Liver (tissue), 3 donors: ENCODE measurements around the gene CLCN2.

Source experiments
- EGR1 ChIP-seq, 2 donors: IDR thresholded peaks; 2 replicates each; pipeline ENCODE4 v1.6.1; 2016 to 2018; ENCODE audit warnings: antibody characterized with exemption in 2 of 2, low read depth in 2 of 2
- FOXA1 ChIP-seq: IDR thresholded peaks from 2 replicates; pipeline ENCODE4 v1.6.1; 2016; ENCODE audit warnings: antibody characterized with exemption
- GABPA ChIP-seq, 2 donors: IDR thresholded peaks in 1 of 2; conservative IDR thresholded peaks in 1 of 2; 2 replicates each; pipeline ENCODE4 v1.6.1; 2016; ENCODE audit warnings: antibody characterized with exemption in 2 of 2, mild to moderate bottlenecking in 1 of 2, moderate library complexity in 1 of 2
- JUND ChIP-seq, 2 donors: IDR thresholded peaks; 2 replicates each; pipeline ENCODE4 v1.6.1; 2016; ENCODE audit warnings: antibody characterized with exemption in 2 of 2
- NR2F2 ChIP-seq: IDR thresholded peaks from 2 replicates; pipeline ENCODE4 v1.6.1; 2016; ENCODE audit warnings: antibody characterized with exemption
- RXRA ChIP-seq, 2 donors: IDR thresholded peaks; 2 replicates each; pipeline ENCODE4 v1.6.1; 2017 to 2018; ENCODE audit warnings: antibody characterized with exemption in 2 of 2, mild to moderate bottlenecking in 1 of 2
- SP1 ChIP-seq: IDR thresholded peaks from 2 replicates; pipeline ENCODE4 v1.6.1; 2018; ENCODE audit warnings: antibody characterized with exemption, mild to moderate bottlenecking
- TAF1 ChIP-seq: conservative IDR thresholded peaks from 2 replicates; pipeline ENCODE4 v1.6.1; 2016; ENCODE audit warnings: antibody characterized with exemption, mild to moderate bottlenecking
- YY1 ChIP-seq: IDR thresholded peaks from 2 replicates; pipeline ENCODE4 v1.6.1; 2016; ENCODE audit warnings: antibody characterized with exemption, mild to moderate bottlenecking
- TF ChIP-seq, protein P1 (sequence below): fragments of 150-350 bp; IDR thresholded peaks from 2 replicates; pipeline ENCODE4 v1.5.1; 2017; ENCODE audit warnings: improper control_type of control experiment, low read depth, low read length; ENCODE audit not compliant: missing input control
- TF ChIP-seq, protein P2 (sequence below): IDR thresholded peaks from 2 replicates; pipeline ENCODE4 v1.6.1; 2016; ENCODE audit warnings: antibody characterized with exemption
- TF ChIP-seq, protein P3 (sequence below): IDR thresholded peaks from 2 replicates; pipeline ENCODE4 v1.6.1; 2016; ENCODE audit warnings: antibody characterized with exemption
- TF ChIP-seq, protein P4 (sequence below): IDR thresholded peaks from 2 replicates; pipeline ENCODE4 v1.6.1; 2016; ENCODE audit warnings: antibody characterized with exemption
- TF ChIP-seq, protein P5 (sequence below): IDR thresholded peaks from 2 replicates; pipeline ENCODE4 v1.6.1; 2016; ENCODE audit warnings: antibody characterized with exemption, mild to moderate bottlenecking
- donor health status: healthy.
- donor health status: healthy.

DNA sequence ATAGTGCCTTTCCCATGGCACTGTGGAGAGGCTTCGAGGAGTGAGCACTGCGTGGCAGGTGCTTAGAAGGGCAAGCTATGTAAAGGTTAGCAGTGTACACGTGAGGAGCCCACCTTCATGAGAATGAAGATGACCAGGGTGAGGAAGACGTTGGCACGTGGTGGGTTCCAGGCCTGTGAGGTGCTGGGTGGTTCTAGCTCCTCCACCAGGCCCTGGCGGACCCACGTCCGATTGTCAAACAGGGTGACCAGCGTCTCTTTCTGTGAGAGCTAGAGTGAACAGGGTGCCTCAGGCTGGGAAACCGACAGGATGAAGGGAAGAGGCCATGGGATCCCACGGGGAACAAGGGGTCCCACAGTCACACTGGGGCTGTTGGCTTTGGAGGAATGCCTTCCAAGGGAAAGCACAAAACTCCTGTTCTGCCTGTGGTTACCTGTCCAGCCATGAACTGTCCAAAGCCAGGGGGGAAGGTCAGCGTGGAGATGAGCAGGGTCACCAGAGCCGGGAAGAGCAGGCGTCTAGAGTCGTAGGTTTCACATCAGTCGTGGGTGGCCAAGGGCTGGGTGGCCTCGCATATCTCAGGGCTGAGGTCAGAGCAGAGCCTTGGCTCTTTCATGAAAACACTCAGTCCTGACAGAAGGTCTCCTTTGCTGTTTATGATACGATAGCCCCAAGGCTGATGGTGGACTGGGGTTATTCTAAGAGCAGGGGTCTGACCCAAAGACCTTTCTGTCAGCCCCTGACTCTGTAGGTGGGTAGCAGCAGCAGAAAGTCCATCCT lies 6.0 kb downstream of the CLCN2 start:
- TF ChIP-seq, protein P1, sequence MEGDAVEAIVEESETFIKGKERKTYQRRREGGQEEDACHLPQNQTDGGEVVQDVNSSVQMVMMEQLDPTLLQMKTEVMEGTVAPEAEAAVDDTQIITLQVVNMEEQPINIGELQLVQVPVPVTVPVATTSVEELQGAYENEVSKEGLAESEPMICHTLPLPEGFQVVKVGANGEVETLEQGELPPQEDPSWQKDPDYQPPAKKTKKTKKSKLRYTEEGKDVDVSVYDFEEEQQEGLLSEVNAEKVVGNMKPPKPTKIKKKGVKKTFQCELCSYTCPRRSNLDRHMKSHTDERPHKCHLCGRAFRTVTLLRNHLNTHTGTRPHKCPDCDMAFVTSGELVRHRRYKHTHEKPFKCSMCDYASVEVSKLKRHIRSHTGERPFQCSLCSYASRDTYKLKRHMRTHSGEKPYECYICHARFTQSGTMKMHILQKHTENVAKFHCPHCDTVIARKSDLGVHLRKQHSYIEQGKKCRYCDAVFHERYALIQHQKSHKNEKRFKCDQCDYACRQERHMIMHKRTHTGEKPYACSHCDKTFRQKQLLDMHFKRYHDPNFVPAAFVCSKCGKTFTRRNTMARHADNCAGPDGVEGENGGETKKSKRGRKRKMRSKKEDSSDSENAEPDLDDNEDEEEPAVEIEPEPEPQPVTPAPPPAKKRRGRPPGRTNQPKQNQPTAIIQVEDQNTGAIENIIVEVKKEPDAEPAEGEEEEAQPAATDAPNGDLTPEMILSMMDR: no peak
- TF ChIP-seq, protein P2, sequence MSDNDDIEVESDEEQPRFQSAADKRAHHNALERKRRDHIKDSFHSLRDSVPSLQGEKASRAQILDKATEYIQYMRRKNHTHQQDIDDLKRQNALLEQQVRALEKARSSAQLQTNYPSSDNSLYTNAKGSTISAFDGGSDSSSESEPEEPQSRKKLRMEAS: no peak
- no peak for TF ChIP-seq JUND (IDR thresholded peaks at IDR 0.05)
- no peak for TF ChIP-seq NR2F2
- TF ChIP-seq, protein P3, sequence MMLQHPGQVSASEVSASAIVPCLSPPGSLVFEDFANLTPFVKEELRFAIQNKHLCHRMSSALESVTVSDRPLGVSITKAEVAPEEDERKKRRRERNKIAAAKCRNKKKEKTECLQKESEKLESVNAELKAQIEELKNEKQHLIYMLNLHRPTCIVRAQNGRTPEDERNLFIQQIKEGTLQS: no peak
- no peak for TF ChIP-seq SP1
- no peak for TF ChIP-seq EGR1 (IDR thresholded peaks at IDR 0.05; ENCODE audit: low read depth in 2 of 2)
- TF ChIP-seq, protein P4, sequence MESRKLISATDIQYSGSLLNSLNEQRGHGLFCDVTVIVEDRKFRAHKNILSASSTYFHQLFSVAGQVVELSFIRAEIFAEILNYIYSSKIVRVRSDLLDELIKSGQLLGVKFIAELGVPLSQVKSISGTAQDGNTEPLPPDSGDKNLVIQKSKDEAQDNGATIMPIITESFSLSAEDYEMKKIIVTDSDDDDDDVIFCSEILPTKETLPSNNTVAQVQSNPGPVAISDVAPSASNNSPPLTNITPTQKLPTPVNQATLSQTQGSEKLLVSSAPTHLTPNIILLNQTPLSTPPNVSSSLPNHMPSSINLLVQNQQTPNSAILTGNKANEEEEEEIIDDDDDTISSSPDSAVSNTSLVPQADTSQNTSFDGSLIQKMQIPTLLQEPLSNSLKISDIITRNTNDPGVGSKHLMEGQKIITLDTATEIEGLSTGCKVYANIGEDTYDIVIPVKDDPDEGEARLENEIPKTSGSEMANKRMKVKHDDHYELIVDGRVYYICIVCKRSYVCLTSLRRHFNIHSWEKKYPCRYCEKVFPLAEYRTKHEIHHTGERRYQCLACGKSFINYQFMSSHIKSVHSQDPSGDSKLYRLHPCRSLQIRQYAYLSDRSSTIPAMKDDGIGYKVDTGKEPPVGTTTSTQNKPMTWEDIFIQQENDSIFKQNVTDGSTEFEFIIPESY: no peak
- TF ChIP-seq TAF1: no peak
- TF ChIP-seq, protein P5, sequence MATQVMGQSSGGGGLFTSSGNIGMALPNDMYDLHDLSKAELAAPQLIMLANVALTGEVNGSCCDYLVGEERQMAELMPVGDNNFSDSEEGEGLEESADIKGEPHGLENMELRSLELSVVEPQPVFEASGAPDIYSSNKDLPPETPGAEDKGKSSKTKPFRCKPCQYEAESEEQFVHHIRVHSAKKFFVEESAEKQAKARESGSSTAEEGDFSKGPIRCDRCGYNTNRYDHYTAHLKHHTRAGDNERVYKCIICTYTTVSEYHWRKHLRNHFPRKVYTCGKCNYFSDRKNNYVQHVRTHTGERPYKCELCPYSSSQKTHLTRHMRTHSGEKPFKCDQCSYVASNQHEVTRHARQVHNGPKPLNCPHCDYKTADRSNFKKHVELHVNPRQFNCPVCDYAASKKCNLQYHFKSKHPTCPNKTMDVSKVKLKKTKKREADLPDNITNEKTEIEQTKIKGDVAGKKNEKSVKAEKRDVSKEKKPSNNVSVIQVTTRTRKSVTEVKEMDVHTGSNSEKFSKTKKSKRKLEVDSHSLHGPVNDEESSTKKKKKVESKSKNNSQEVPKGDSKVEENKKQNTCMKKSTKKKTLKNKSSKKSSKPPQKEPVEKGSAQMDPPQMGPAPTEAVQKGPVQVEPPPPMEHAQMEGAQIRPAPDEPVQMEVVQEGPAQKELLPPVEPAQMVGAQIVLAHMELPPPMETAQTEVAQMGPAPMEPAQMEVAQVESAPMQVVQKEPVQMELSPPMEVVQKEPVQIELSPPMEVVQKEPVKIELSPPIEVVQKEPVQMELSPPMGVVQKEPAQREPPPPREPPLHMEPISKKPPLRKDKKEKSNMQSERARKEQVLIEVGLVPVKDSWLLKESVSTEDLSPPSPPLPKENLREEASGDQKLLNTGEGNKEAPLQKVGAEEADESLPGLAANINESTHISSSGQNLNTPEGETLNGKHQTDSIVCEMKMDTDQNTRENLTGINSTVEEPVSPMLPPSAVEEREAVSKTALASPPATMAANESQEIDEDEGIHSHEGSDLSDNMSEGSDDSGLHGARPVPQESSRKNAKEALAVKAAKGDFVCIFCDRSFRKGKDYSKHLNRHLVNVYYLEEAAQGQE: no peak
- TF ChIP-seq FOXA1: no peak
- no peak for TF ChIP-seq RXRA (IDR thresholded peaks at IDR 0.05)
- TF ChIP-seq GABPA (IDR thresholded peaks at IDR 0.05 in 1 of 2, conservative IDR thresholded peaks at IDR 0.05 in 1 of 2): no peak
- no peak for TF ChIP-seq YY1
